IMR-90 (cell line): ENCODE measurements around the gene KLKB1. TPM values are rescaled to one million over a fixed set of nuclear protein-coding genes. Genes with fewer than 3 reads are reported as not detected.

Experiments
- ATAC-seq: fragments of 200-7000 bp; cut with Tn5 transposase; 2 replicates; pipeline ENCODE4 v1.9.1; 2020; ENCODE audit warnings: low read depth, mild to moderate bottlenecking, moderate library complexity
- BruUV-seq: library from RNA; stranded (reverse); fragments of 400-500 nt; replicated peaks from 2 replicates; lab custom pipeline; 2021; lab: Mats Ljungman, UMichigan
- CTCF ChIA-PET: fragments of 300-600 bp; formaldehyde crosslinking; extraction: SDS; loops from one replicate; lab custom pipeline; 2021; ENCODE audit warnings: antibody characterized with exemption; lab: Yijun Ruan, JAX
- POLR2A ChIA-PET: fragments of 300-600 bp; sonication (Branson Sonifier 250); formaldehyde crosslinking; loops from one replicate; lab custom pipeline; 2022; ENCODE audit warnings: antibody characterized with exemption; ENCODE audit not compliant: unreplicated experiment; lab: Charles Lee
- DNase-seq: peaks from one replicate; pipeline ENCODE4 v3.0.0; 2013
- H2AFZ ChIP-seq: replicated peaks from 2 replicates; pipeline ENCODE3; 2013; ENCODE audit warnings: low read length, mild to moderate bottlenecking; ENCODE audit not compliant: poor library complexity
- H2AK5ac ChIP-seq: 2 replicates; pipeline ENCODE4 v1.6.1; 2013; ENCODE audit warnings: low read depth, low read length, inconsistent platforms
- H2AK9ac ChIP-seq: replicated peaks from 2 replicates; pipeline ENCODE3; 2013; ENCODE audit warnings: mild to moderate bottlenecking, low read depth, low read length, moderate library complexity; ENCODE audit not compliant: poor library complexity
- H2BK120ac ChIP-seq: 2 replicates; pipeline ENCODE4 v1.6.1; 2013; ENCODE audit warnings: low read depth, low read length, inconsistent platforms
- H2BK15ac ChIP-seq: 3 replicates; pipeline ENCODE4 v1.6.1; 2013; ENCODE audit warnings: low read depth, low read length, inconsistent platforms
- H2BK20ac ChIP-seq: 2 replicates; pipeline ENCODE4 v1.6.1; 2013; ENCODE audit warnings: low read depth, mild to moderate bottlenecking, inconsistent platforms, low read length, moderate library complexity
- H2BK5ac ChIP-seq: 2 replicates; pipeline ENCODE4 v1.6.1; 2013; ENCODE audit warnings: mild to moderate bottlenecking, low read depth, low read length, inconsistent platforms; ENCODE audit not compliant: poor library complexity, severe bottlenecking
- H3K14ac ChIP-seq: replicated peaks from 2 replicates; pipeline ENCODE4 v1.6.1; 2013; ENCODE audit warnings: low read depth, low read length, inconsistent platforms
- H3K18ac ChIP-seq: 2 replicates; pipeline ENCODE4 v1.6.1; 2013; ENCODE audit warnings: low read depth, low read length, control low read depth
- H3K23ac ChIP-seq: 2 replicates; pipeline ENCODE4 v1.6.1; 2013; ENCODE audit warnings: low read depth, low read length, inconsistent platforms
- H3K27ac ChIP-seq: 2 replicates; pipeline ENCODE4 v1.5.1; 2013; ENCODE audit warnings: mild to moderate bottlenecking, control low read depth, low read length; ENCODE audit not compliant: insufficient read depth
- H3K27me3 ChIP-seq: 2 replicates; pipeline ENCODE4 v1.6.1; 2013; ENCODE audit warnings: low read length; ENCODE audit not compliant: control insufficient read depth, insufficient read depth
- H3K36me3 ChIP-seq: 2 replicates; pipeline ENCODE4 v1.6.1; 2013; ENCODE audit warnings: low read length, mixed read lengths; ENCODE audit not compliant: control insufficient read depth, insufficient read depth
- H3K4ac ChIP-seq: 2 replicates; pipeline ENCODE4 v1.6.1; 2013; ENCODE audit warnings: low read depth, low read length, inconsistent platforms
- H3K4me1 ChIP-seq: 2 replicates; pipeline ENCODE4 v1.6.1; 2013; ENCODE audit warnings: low read length, mixed read lengths; ENCODE audit not compliant: control insufficient read depth, insufficient read depth
- H3K4me2 ChIP-seq: 2 replicates; pipeline ENCODE4 v1.6.1; 2013; ENCODE audit warnings: low read depth, mild to moderate bottlenecking, control low read depth, low read length, moderate library complexity
- H3K4me3 ChIP-seq: 2 replicates; pipeline ENCODE4 v1.5.1; 2013; ENCODE audit warnings: low read depth, mild to moderate bottlenecking, control low read depth, low read length, moderate library complexity; ENCODE audit not compliant: insufficient read depth
- H3K56ac ChIP-seq: 2 replicates; pipeline ENCODE4 v1.6.1; 2013; ENCODE audit warnings: low read length, inconsistent platforms; ENCODE audit not compliant: insufficient read depth; ENCODE audit errors: extremely low read depth
- H3K79me1 ChIP-seq, 2 experiments: 2 replicates each; pipeline ENCODE4 v1.6.1; 2013; ENCODE audit warnings: low read length in 2 of 2, inconsistent platforms in 1 of 2, low read depth in 1 of 2
- H3K9ac ChIP-seq: 2 replicates; pipeline ENCODE4 v1.6.1; 2013; ENCODE audit warnings: low read depth, low read length, control low read depth
- H3K9me1 ChIP-seq: 2 replicates; pipeline ENCODE4 v1.6.1; 2013; ENCODE audit warnings: low read length, inconsistent platforms; ENCODE audit not compliant: insufficient read depth
- H3K9me3 ChIP-seq: 2 replicates; pipeline ENCODE4 v1.6.1; 2013; ENCODE audit warnings: low read length; ENCODE audit not compliant: control insufficient read depth, insufficient read depth
- H4K20me1 ChIP-seq: 2 replicates; pipeline ENCODE4 v1.6.1; 2013; ENCODE audit warnings: low read length, inconsistent platforms; ENCODE audit not compliant: insufficient read depth
- H4K5ac ChIP-seq: 2 replicates; pipeline ENCODE4 v1.6.1; 2013; ENCODE audit warnings: mild to moderate bottlenecking, low read depth, low read length, control low read depth
- H4K8ac ChIP-seq, 2 experiments: 2 replicates each; pipeline ENCODE4 v1.6.1; 2013; ENCODE audit warnings: low read depth in 2 of 2, low read length in 2 of 2, control low read depth in 1 of 2, inconsistent platforms in 1 of 2
- H4K91ac ChIP-seq: 2 replicates; pipeline ENCODE4 v1.6.1; 2013; ENCODE audit warnings: low read depth, low read length, inconsistent platforms; ENCODE audit not compliant: insufficient read depth
- BHLHE40 ChIP-seq: fragments of 150-350 bp; IDR thresholded peaks from 2 replicates; pipeline ENCODE4 v1.6.1; 2016; ENCODE audit warnings: mild to moderate bottlenecking, low read depth, low read length
- CEBPB ChIP-seq: IDR thresholded peaks from 2 replicates; pipeline ENCODE4 v1.6.1; 2012; ENCODE audit warnings: low read depth, low read length, improper control_type of control experiment
- CHD1 ChIP-seq: IDR thresholded peaks from 2 replicates; pipeline ENCODE4 v1.6.1; 2012; ENCODE audit warnings: low read depth, low read length, improper control_type of control experiment
- MAFK ChIP-seq: IDR thresholded peaks from 2 replicates; pipeline ENCODE4 v1.6.1; 2012; ENCODE audit warnings: low read depth, low read length, improper control_type of control experiment
- MXI1 ChIP-seq: IDR thresholded peaks from 2 replicates; pipeline ENCODE4 v1.6.1; 2012; ENCODE audit warnings: low read depth, mild to moderate bottlenecking, low read length, moderate library complexity, borderline replicate concordance
- RAD21 ChIP-seq: IDR thresholded peaks from 2 replicates; pipeline ENCODE4 v1.6.1; 2012; ENCODE audit warnings: low read length, improper control_type of control experiment
- WGBS, 2 experiments: methylation state at CpG; one replicate each; pipeline versions ENCODE4 v1.1.5 to v1.1.7; 2013; ENCODE audit warnings: missing lambda C conversion rate in 2 of 2; ENCODE audit not compliant: insufficient read length in 1 of 2; ENCODE audit errors: extremely low coverage in 2 of 2; 5-methylcytosine and 5-hydroxymethylcytosine counted together
- dilution Hi-C: fragments of 300-500 bp; cut with HindIII; formaldehyde crosslinking; loops from one replicate; pipeline ENCODE4 v1.14.3; 2018; ENCODE audit warnings: low sequenced_read_pairs; ENCODE audit not compliant: unreplicated experiment
- in situ Hi-C: fragments of 300-500 bp; cut with MboI; formaldehyde crosslinking; loops from 3 replicates; pipeline ENCODE4 v1.14.3; 2019; ENCODE audit warnings: low sequenced_read_pairs, inconsistent platforms, mixed read lengths
- intact Hi-C: fragments of 100-400 bp; cut with micrococcal nuclease; formaldehyde crosslinking; loops from 2 replicates; pipeline ENCODE4 v1.10.0; 2022
- polyA plus RNA-seq, 3 experiments: library from polyadenylated mRNA; depleted of rRNA; stranded (reverse); fragments of >200 nt; gene quantifications; 2 replicates each; pipeline ENCODE4 v1.2.3, GENCODE V29; 2012; ENCODE audit warnings: low replicate concordance in 1 of 3
- total RNA-seq: library from RNA; depleted of rRNA; stranded (reverse); fragments of >200 nt; gene quantifications from 2 replicates; pipeline ENCODE4 v1.2.3, GENCODE V29; 2012
- TF ChIP-seq, protein P1 (sequence below): fragments of 150-350 bp; IDR thresholded peaks from 2 replicates; pipeline ENCODE4 v1.6.1; 2016; ENCODE audit warnings: low read depth, mild to moderate bottlenecking, low read length, moderate library complexity, borderline replicate concordance

Gene KLKB1
- total and polyA plus RNA-seq, 2 of the 4 experiments (the other 2 are of a cell fraction): 0.03 TPM; not detected in 1

DNA sequence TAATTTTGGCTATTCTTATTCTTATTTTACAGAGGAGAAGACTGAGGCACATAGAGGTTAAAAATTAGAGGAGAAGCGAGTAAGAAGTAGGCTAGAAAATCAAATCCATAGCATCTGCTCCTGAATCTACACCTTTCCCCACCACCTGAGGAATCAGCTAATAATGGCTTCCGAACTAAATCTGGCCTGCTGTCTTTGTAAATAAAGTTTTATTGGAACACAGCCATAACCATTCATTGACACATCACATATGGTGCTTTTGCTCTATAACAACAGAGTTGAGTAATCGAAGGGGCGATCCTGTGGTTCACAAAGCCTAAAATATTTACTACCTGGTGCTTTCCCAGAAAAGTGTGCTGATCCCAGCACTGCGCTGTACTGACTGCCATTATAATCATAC is 76.9 kb downstream of the KLKB1 start:
- Histone ChIP-seq H3K4me2 (no peak overlapping the region), H3K4me1 (no peaks in the 10 kb centered on the region), H3K14ac (no peak overlapping the region), H2AK5ac (no peak overlapping the region), H3K23ac (no peak overlapping the region), H3K27me3 (peaks cover 8% of the 10 kb centered on the region), H3K4ac (no peak overlapping the region), H2BK5ac (no peak overlapping the region), H2BK15ac (no peak overlapping the region), H3K36me3 (no peaks in the 10 kb centered on the region), H2AK9ac (no peak overlapping the region), H2BK20ac (no peak overlapping the region), H3K9ac (no peak overlapping the region), H4K8ac (no peak overlapping the region), H2BK120ac (no peak overlapping the region), H4K91ac (no peak overlapping the region), H2AFZ (no peak overlapping the region), H3K79me1 (no peaks in the 10 kb centered on the region), H3K18ac (no peak overlapping the region), H3K9me3 (no peaks in the 10 kb centered on the region), H3K56ac (no peak overlapping the region), H4K20me1 (no peaks in the 10 kb centered on the region), H3K4me3 (no peak overlapping the region), H4K5ac (no peak overlapping the region), H3K9me1 (no peaks in the 10 kb centered on the region), H3K27ac (no peak overlapping the region)
- no TSS peak for BruUV-seq
- in situ Hi-C loops: no loop called here
- no peak for ATAC-seq
- no CpG with 5 or more reads among the region's 5 CpGs for WGBS, 2 experiments
- DNase-seq: no peak
- intact Hi-C loops: no loop called here
- ChIA-PET POLR2A (no interaction called here), CTCF (interaction anchor here (0.5 kb wide), 1 partner anchor 15 kb away, joined by 3 read pairs; no protein-coding TSS in a partner anchor)
- no peak for TF ChIP-seq RAD21
- no peak for TF ChIP-seq CHD1
- no peak for TF ChIP-seq MAFK
- TF ChIP-seq, protein P1, sequence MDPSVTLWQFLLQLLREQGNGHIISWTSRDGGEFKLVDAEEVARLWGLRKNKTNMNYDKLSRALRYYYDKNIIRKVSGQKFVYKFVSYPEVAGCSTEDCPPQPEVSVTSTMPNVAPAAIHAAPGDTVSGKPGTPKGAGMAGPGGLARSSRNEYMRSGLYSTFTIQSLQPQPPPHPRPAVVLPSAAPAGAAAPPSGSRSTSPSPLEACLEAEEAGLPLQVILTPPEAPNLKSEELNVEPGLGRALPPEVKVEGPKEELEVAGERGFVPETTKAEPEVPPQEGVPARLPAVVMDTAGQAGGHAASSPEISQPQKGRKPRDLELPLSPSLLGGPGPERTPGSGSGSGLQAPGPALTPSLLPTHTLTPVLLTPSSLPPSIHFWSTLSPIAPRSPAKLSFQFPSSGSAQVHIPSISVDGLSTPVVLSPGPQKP: no peak
- no peak for TF ChIP-seq CEBPB
- TF ChIP-seq BHLHE40: no peak
- no peak for TF ChIP-seq MXI1
- dilution Hi-C loops: no loop called here
